Neural cell (in vitro differentiated cells): Measurements from ENCODE around the gene HK2. TPM values are rescaled to one million over a fixed set of nuclear protein-coding genes. Genes with fewer than 3 reads are reported as not detected.

Experiments
- H2AFZ ChIP-seq: fragments of 200-600, 300-800 bp; sonication (generic), shearing (Covaris generic); 2 replicates; pipeline ENCODE4 v1.6.0; 2014; ENCODE audit warnings: low read depth, mild to moderate bottlenecking, antibody characterized with exemption, low read length, moderate library complexity
- H3F3A ChIP-seq: fragments of 200-600 bp; shearing (Covaris generic); 2 replicates; pipeline ENCODE4 v1.6.1; 2016; ENCODE audit warnings: mild to moderate bottlenecking, moderate library complexity, mixed read lengths, antibody characterized with exemption, low read length; ENCODE audit not compliant: insufficient read depth, poor library complexity, severe bottlenecking
- H3K27ac ChIP-seq: fragments of 200-600, 300-800 bp; sonication (generic), shearing (Covaris generic); 2 replicates; pipeline ENCODE4 v1.5.1; 2014; ENCODE audit warnings: mild to moderate bottlenecking, low read length, moderate library complexity
- H3K27me3 ChIP-seq: fragments of 300-800, 200-600 bp; sonication (generic), shearing (Covaris generic); 2 replicates; pipeline ENCODE4 v1.6.0; 2014; ENCODE audit warnings: mild to moderate bottlenecking, low read depth, low read length, moderate library complexity; ENCODE audit not compliant: insufficient read depth
- H3K36me3 ChIP-seq: fragments of 300-800, 200-600 bp; sonication (generic), shearing (Covaris generic); 2 replicates; pipeline ENCODE4 v1.5.1; 2014; ENCODE audit warnings: mild to moderate bottlenecking, antibody characterized with exemption, low read length, moderate library complexity; ENCODE audit not compliant: insufficient read depth
- H3K4me2 ChIP-seq: fragments of 300-800, 200-600 bp; sonication (generic), shearing (Covaris generic); 2 replicates; pipeline ENCODE4 v1.6.0; 2014; ENCODE audit warnings: mild to moderate bottlenecking, low read length
- H3K4me3 ChIP-seq: fragments of 300-800, 200-600 bp; sonication (generic), shearing (Covaris generic); 2 replicates; pipeline ENCODE4 v1.5.1; 2014; ENCODE audit warnings: mild to moderate bottlenecking, low read length, moderate library complexity
- H3K79me2 ChIP-seq: fragments of 200-600 bp; shearing (Covaris generic); replicated peaks from 2 replicates; pipeline ENCODE4 v1.6.0; 2014; ENCODE audit warnings: mild to moderate bottlenecking, low read length, moderate library complexity; ENCODE audit not compliant: insufficient read depth
- H3K9ac ChIP-seq: fragments of 300-800, 200-600 bp; sonication (generic), shearing (Covaris generic); 2 replicates; pipeline ENCODE4 v1.6.1; 2016; ENCODE audit warnings: mild to moderate bottlenecking, low read length, mixed read lengths
- H3K9me2 ChIP-seq: fragments of 200-600 bp; shearing (Covaris generic); 2 replicates; pipeline ENCODE4 v1.6.1; 2016; ENCODE audit warnings: mild to moderate bottlenecking, low read length, mixed read lengths; ENCODE audit not compliant: insufficient read depth
- H3K9me3 ChIP-seq: fragments of 200-600, 300-800 bp; sonication (generic), shearing (Covaris generic); 2 replicates; pipeline ENCODE4 v1.6.1; 2016; ENCODE audit warnings: mild to moderate bottlenecking, mixed run types, low read length, moderate library complexity, mixed read lengths
- H4K20me1 ChIP-seq: fragments of 200-600 bp; shearing (Covaris generic); 2 replicates; pipeline ENCODE4 v1.6.1; 2016; ENCODE audit warnings: mild to moderate bottlenecking, mixed run types; ENCODE audit not compliant: insufficient read depth
- EP300 ChIP-seq: fragments of 450-650 bp; conservative IDR thresholded peaks from 2 replicates; pipeline ENCODE4 v1.6.1; 2014; ENCODE audit warnings: antibody characterized with exemption, mild to moderate bottlenecking, moderate library complexity; ENCODE audit not compliant: poor library complexity, severe bottlenecking
- EZH2 ChIP-seq: fragments of 200-600, 300-800 bp; shearing (Covaris generic), sonication (generic); IDR thresholded peaks from 2 replicates; pipeline ENCODE4 v1.6.1; 2014; ENCODE audit warnings: antibody characterized with exemption, low read length, borderline replicate concordance, mild to moderate bottlenecking; ENCODE audit not compliant: insufficient read depth, poor library complexity, severe bottlenecking
- MXI1 ChIP-seq: fragments of 450-650 bp; conservative IDR thresholded peaks from 2 replicates; pipeline ENCODE4 v1.6.1; 2014; ENCODE audit warnings: antibody characterized with exemption, mild to moderate bottlenecking; ENCODE audit not compliant: poor library complexity, severe bottlenecking
- POLR2AphosphoS5 ChIP-seq: IDR thresholded peaks from 2 replicates; pipeline ENCODE4 v1.6.1; 2012
- RAD21 ChIP-seq: fragments of 450-650 bp; conservative IDR thresholded peaks from 2 replicates; pipeline ENCODE4 v1.6.1; 2014; ENCODE audit warnings: antibody characterized with exemption, mild to moderate bottlenecking, moderate library complexity
- SMC3 ChIP-seq: fragments of 450-650 bp; conservative IDR thresholded peaks from 2 replicates; pipeline ENCODE4 v1.6.1; 2014; ENCODE audit warnings: antibody characterized with exemption, mild to moderate bottlenecking, moderate library complexity; ENCODE audit not compliant: poor library complexity
- TAF1 ChIP-seq: IDR thresholded peaks from 2 replicates; pipeline ENCODE4 v1.6.1; 2012; ENCODE audit warnings: low read depth
- polyA plus RNA-seq: library from polyadenylated mRNA; depleted of rRNA; stranded (reverse); fragments of >200 nt; gene quantifications from 2 replicates; pipeline ENCODE4 v1.2.3, GENCODE V29; 2014
- TF ChIP-seq, protein P1 (sequence below): fragments of 450-650 bp; IDR thresholded peaks from 2 replicates; pipeline ENCODE4 v1.5.1; 2014; ENCODE audit warnings: antibody characterized with exemption, mild to moderate bottlenecking, moderate library complexity; ENCODE audit not compliant: poor library complexity, severe bottlenecking
- TF ChIP-seq, protein P2 (sequence below): IDR thresholded peaks from 2 replicates; pipeline ENCODE4 v1.6.1; 2012; ENCODE audit warnings: borderline replicate concordance

Gene HK2
- polyA plus RNA-seq, 1 donor from 2014 or later = 0.47 TPM

DNA sequence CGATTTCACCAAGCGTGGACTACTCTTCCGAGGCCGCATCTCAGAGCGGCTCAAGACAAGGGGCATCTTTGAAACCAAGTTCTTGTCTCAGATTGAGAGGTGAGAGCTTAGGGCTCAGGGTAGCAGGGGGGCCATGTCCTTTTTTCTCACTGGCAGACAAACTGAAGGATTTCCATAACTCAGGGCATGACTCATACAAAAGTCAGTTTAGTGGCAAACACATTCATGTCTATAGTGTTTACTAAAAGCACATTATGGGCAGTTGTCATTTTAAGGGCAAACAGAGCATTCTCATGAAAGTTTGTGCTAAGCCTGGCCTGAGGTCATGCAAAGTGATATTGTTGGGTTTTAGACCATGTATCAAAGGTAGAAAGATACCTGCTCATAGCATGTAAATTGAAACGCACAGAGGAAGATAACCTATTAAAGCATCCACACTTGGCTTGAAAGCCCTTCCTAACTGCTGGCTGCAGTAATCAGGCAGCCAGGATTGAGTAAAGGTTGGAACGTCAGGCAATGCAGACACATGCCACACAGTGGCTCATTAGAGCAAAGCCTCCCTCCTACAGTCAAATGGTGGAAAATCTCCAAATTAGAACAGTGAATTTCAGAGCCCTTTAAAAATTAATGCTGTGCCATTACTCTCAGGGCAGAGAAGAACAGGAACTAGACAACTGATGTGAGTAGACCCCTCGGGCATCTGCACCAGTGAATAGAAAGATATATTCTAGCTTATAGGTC, 54.2 kb downstream of the HK2 start:
- Histone ChIP-seq H3K9me3 (no peaks in the 10 kb centered on the region), H3K36me3 (no peaks in the 10 kb centered on the region), H3K9me2 (no peaks in the 10 kb centered on the region), H2AFZ (no peak overlapping the region), H3F3A (no peaks in the 10 kb centered on the region), H3K79me2 (no peaks in the 10 kb centered on the region), H3K9ac (no peak overlapping the region), H3K4me2 (no peak overlapping the region), H3K27me3 (no peaks in the 10 kb centered on the region), H3K4me3 (no peak overlapping the region), H4K20me1 (no peaks in the 10 kb centered on the region), H3K27ac (no peak overlapping the region)
- TF ChIP-seq RAD21 (no peak), SMC3 (no peak), EP300 (no peak), TAF1 (no peak), POLR2AphosphoS5 (no peak), EZH2 (no peak), MXI1 (no peak)
- TF ChIP-seq, protein P1, sequence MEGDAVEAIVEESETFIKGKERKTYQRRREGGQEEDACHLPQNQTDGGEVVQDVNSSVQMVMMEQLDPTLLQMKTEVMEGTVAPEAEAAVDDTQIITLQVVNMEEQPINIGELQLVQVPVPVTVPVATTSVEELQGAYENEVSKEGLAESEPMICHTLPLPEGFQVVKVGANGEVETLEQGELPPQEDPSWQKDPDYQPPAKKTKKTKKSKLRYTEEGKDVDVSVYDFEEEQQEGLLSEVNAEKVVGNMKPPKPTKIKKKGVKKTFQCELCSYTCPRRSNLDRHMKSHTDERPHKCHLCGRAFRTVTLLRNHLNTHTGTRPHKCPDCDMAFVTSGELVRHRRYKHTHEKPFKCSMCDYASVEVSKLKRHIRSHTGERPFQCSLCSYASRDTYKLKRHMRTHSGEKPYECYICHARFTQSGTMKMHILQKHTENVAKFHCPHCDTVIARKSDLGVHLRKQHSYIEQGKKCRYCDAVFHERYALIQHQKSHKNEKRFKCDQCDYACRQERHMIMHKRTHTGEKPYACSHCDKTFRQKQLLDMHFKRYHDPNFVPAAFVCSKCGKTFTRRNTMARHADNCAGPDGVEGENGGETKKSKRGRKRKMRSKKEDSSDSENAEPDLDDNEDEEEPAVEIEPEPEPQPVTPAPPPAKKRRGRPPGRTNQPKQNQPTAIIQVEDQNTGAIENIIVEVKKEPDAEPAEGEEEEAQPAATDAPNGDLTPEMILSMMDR = no peak
- TF ChIP-seq, protein P2, sequence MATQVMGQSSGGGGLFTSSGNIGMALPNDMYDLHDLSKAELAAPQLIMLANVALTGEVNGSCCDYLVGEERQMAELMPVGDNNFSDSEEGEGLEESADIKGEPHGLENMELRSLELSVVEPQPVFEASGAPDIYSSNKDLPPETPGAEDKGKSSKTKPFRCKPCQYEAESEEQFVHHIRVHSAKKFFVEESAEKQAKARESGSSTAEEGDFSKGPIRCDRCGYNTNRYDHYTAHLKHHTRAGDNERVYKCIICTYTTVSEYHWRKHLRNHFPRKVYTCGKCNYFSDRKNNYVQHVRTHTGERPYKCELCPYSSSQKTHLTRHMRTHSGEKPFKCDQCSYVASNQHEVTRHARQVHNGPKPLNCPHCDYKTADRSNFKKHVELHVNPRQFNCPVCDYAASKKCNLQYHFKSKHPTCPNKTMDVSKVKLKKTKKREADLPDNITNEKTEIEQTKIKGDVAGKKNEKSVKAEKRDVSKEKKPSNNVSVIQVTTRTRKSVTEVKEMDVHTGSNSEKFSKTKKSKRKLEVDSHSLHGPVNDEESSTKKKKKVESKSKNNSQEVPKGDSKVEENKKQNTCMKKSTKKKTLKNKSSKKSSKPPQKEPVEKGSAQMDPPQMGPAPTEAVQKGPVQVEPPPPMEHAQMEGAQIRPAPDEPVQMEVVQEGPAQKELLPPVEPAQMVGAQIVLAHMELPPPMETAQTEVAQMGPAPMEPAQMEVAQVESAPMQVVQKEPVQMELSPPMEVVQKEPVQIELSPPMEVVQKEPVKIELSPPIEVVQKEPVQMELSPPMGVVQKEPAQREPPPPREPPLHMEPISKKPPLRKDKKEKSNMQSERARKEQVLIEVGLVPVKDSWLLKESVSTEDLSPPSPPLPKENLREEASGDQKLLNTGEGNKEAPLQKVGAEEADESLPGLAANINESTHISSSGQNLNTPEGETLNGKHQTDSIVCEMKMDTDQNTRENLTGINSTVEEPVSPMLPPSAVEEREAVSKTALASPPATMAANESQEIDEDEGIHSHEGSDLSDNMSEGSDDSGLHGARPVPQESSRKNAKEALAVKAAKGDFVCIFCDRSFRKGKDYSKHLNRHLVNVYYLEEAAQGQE = no peak

DNA sequence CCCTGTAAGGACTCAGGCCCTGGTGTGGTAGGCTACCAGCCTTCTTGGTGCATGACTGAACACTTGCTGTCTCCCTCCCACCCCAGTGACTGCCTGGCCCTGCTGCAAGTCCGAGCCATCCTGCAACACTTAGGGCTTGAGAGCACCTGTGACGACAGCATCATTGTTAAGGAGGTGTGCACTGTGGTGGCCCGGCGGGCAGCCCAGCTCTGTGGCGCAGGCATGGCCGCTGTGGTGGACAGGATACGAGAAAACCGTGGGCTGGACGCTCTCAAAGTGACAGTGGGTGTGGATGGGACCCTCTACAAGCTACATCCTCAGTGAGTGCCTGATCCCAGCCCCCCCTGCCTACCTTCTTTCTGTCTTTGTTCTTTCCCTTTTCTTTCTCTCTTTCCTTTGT, 55.2 kb downstream of the HK2 start:
- Histone ChIP-seq H3K4me3 (no peak overlapping the region), H3K9me3 (no peaks in the 10 kb centered on the region), H4K20me1 (no peaks in the 10 kb centered on the region), H3K9me2 (no peaks in the 10 kb centered on the region), H3K4me2 (no peak overlapping the region), H3K9ac (no peak overlapping the region), H3K79me2 (no peaks in the 10 kb centered on the region), H3F3A (no peaks in the 10 kb centered on the region), H2AFZ (no peak overlapping the region), H3K27ac (no peak overlapping the region), H3K27me3 (no peaks in the 10 kb centered on the region), H3K36me3 (no peaks in the 10 kb centered on the region)
- TF ChIP-seq, protein P2 = no peak
